Measurements from ENCODE around the gene STPG1.

STPG1 gene

GRCh38 chr1:24329797-24330543 lies 83.6 kb downstream of the STPG1 start:
- TF ChIP-seq ZFX (IDR thresholded peaks at IDR 0.05; ENCODE audit: borderline replicate concordance) (no peak), CTCF (IDR thresholded peaks at IDR 0.05) (no peak)
- no peak overlapping the region for H3K27ac ChIP-seq

- H3K27ac ChIP-seq: no peak overlapping the region
- TF ChIP-seq CTCF (IDR thresholded peaks at IDR 0.05): no peak
- TF ChIP-seq ZFX (IDR thresholded peaks at IDR 0.05; ENCODE audit: borderline replicate concordance): no peak
Measured at GRCh38 chr1:24329331-24329730, 84.3 kb downstream of the STPG1 start.

- TF ChIP-seq ZFX (IDR thresholded peaks at IDR 0.05; ENCODE audit: borderline replicate concordance) (no peak), CTCF (IDR thresholded peaks at IDR 0.05) (no peak)
- H3K27ac ChIP-seq: no peak overlapping the region
Measured at GRCh38 chr1:24327891-24328290, 85.7 kb downstream of the STPG1 start.

- no peak overlapping the region for H3K27ac ChIP-seq
- TF ChIP-seq ZFX (IDR thresholded peaks at IDR 0.05; ENCODE audit: borderline replicate concordance) (no peak), CTCF (IDR thresholded peaks at IDR 0.05) (no peak)
Measured at GRCh38 chr1:24327486-24327885, 86.1 kb downstream of the STPG1 start.

GRCh38 chr1:24325587-24326449 lies 87.8 kb downstream of the STPG1 start:
- no peak for TF ChIP-seq ZFX (IDR thresholded peaks at IDR 0.05; ENCODE audit: borderline replicate concordance)
- no peak for TF ChIP-seq CTCF (IDR thresholded peaks at IDR 0.05)
- H3K27ac ChIP-seq: no peak overlapping the region

GRCh38 chr1:24324903-24325302 lies 88.7 kb downstream of the STPG1 start:
- TF ChIP-seq ZFX (IDR thresholded peaks at IDR 0.05; ENCODE audit: borderline replicate concordance): no peak
- no peak overlapping the region for H3K27ac ChIP-seq

GRCh38 chr1:24323281-24323680 lies 90.3 kb downstream of the STPG1 start:
- no peak overlapping the region for H3K27ac ChIP-seq
- TF ChIP-seq CTCF (IDR thresholded peaks at IDR 0.05) (no peak), ZFX (IDR thresholded peaks at IDR 0.05; ENCODE audit: borderline replicate concordance) (no peak)
